Pancreas (tissue), 10 donors: ENCODE results near the gene TBX20. TPM values are rescaled to one million over a fixed set of nuclear protein-coding genes. Genes with fewer than 3 reads are reported as not detected.

Experiments
- ATAC-seq, 4 donors: fragments of 200-7000 bp; cut with Tn5 transposase; one replicate each; pipeline versions ENCODE4 v1.8.0 to v1.9.1; 2020; ENCODE audit warnings: mild to moderate bottlenecking in 4 of 4, moderate library complexity in 4 of 4
- DNase-seq, 6 donors: peaks; one replicate each; pipeline ENCODE4 v3.0.0-alpha.2; 2020
- FAIRE-seq: peaks from 2 replicates; lab custom pipeline; 2012; peaks lifted over from hg19 to GRCh38; lab: Jason Lieb, UNC
- H3K27ac ChIP-seq, 4 donors: fragments of 200-600 bp; sonication (generic); 1 replicate in 3 of 4; 2 replicates in 1 of 4; pipeline versions ENCODE4 v1.5.0 to v1.8.0; 2020
- H3K27me3 ChIP-seq, 4 donors: fragments of 200-600 bp; one replicate each; pipeline ENCODE4 v1.8.0; 2021
- H3K36me3 ChIP-seq, 3 donors: fragments of 200-600 bp; sonication (generic) in 1 of 3; one replicate each; pipeline versions ENCODE4 v1.5.0 to v1.8.0; 2020 to 2021
- H3K4me1 ChIP-seq, 3 donors: fragments of 200-600 bp; one replicate each; pipeline ENCODE4 v1.8.0; 2021
- H3K4me3 ChIP-seq, 4 donors: fragments of 200-600 bp; sonication (generic) in 2 of 4; one replicate each; pipeline versions ENCODE4 v1.5.0 to v1.8.0; 2020 to 2021
- H3K9me3 ChIP-seq, 4 donors: fragments of 200-600 bp; one replicate each; pipeline ENCODE4 v1.8.0; 2021
- CTCF ChIP-seq, 4 donors: fragments of 200-600 bp; sonication (generic) in 3 of 4; IDR thresholded peaks; one replicate each; pipeline versions ENCODE4 v1.5.0 to v1.8.0; 2021; ENCODE audit warnings: antibody characterized with exemption in 4 of 4
- WGBS, 2 donors: extraction: QIAGEN DNeasy Blood & Tissue Kit; methylation state at CpG; one replicate each; pipeline ENCODE4 v1.1.7; 2013; 5-methylcytosine and 5-hydroxymethylcytosine counted together
- intact Hi-C, 3 donors: fragments of 100-400 bp; cut with DNase I; formaldehyde crosslinking; loops; one replicate each; pipeline versions ENCODE4 v1.11.1 to v1.14.2; 2022
- polyA plus RNA-seq, 2 donors: library from polyadenylated mRNA; stranded (reverse); fragments of 200-250 nt; gene quantifications; one replicate each; pipeline ENCODE4 v1.2.3, GENCODE V29; 2013
- total RNA-seq, 6 donors: library from RNA; stranded (reverse); fragmentation: NEBNext Ultra II Directional in 4 of 6; extraction: Animal tissue kit (Norgen Biotek cat#: 25700) in 4 of 6; gene quantifications; one replicate each; pipeline versions ENCODE4 v1.2.1 to v1.2.4, GENCODE V29; 2021 to 2023
- donor health status: healthy with polysubstance abuse.
- donor health status: DM: no; HTN: no; CAD: no; lungs with moderate emphysema.
- donor health status: DM: no; HTN: no; CAD: no.
- donor health status: control.
- donor health status: control.
- donor health status: Bipolar disorder and iron deficiency.
- donor health status: DM: yes; HTN: yes; CAD: no.
- donor health status: DM: no; HTN: no; CAD: no.
- donor health status: DM: no; HTN: no; CAD: no.
- donor health status: DM: yes; HTN: yes; CAD: no.

Gene TBX20
- total and polyA plus RNA-seq, 8 donors: not detected

GRCh38 chr7:35256256-35257175 lies 2.6 kb upstream of the TBX20 start:
- H3K9me3 ChIP-seq: no peaks in the 10 kb centered on the region
- H3K27ac ChIP-seq: no peak overlapping the region
- H3K27me3 ChIP-seq: peaks cover 12 to 78% (median 22%) of the 10 kb centered on the region in 4 donors
- no peak for ATAC-seq
- no peak for DNase-seq
- no peaks in the 10 kb centered on the region for H3K36me3 ChIP-seq
- no peak for FAIRE-seq
- TF ChIP-seq CTCF (IDR thresholded peaks at IDR 0.05): no peak
- intact Hi-C loops: no loop called here
- 9% methylated on average over 29 of the region's 29 CpGs for WGBS, 2 donors
- peaks cover 0 to 7% (median 3%) of the 10 kb centered on the region in 3 donors for H3K4me1 ChIP-seq
- no peak overlapping the region for H3K4me3 ChIP-seq

GRCh38 chr7:35255443-35256255 lies 1.7 kb upstream of the TBX20 start:
- H3K27ac ChIP-seq: no peak overlapping the region
- peaks cover 12 to 83% (median 27%) of the 10 kb centered on the region in 4 donors for H3K27me3 ChIP-seq
- intact Hi-C loops: no loop called here
- ATAC-seq (no peak), DNase-seq (peak in 1 of 6 donors; percentile 25), FAIRE-seq (no peak)
- WGBS, 2 donors: 10 to 12% methylated on average over 19 of the region's 19 CpGs
- peaks cover 0 to 7% (median 3%) of the 10 kb centered on the region in 3 donors for H3K4me1 ChIP-seq
- H3K9me3 ChIP-seq: no peaks in the 10 kb centered on the region
- no peaks in the 10 kb centered on the region for H3K36me3 ChIP-seq
- H3K4me3 ChIP-seq: no peak overlapping the region
- TF ChIP-seq CTCF (IDR thresholded peaks at IDR 0.05): no peak

GRCh38 chr7:35254496-35255442 lies 869 bp upstream of the TBX20 start:
- H3K4me3 ChIP-seq: peak overlapping the region in 3 of 4 donors; percentile 24 to 50 (median 34)
- WGBS, 2 donors: 9 to 11% methylated on average over 45 of the region's 45 CpGs
- intact Hi-C loops: no loop called here
- H3K4me1 ChIP-seq: peaks cover 0 to 7% (median 3%) of the 10 kb centered on the region in 3 donors
- H3K9me3 ChIP-seq: no peaks in the 10 kb centered on the region
- no peak for TF ChIP-seq CTCF (IDR thresholded peaks at IDR 0.05)
- ATAC-seq (peak in 2 of 4 donors; percentile 5 to 21), DNase-seq (peak in 1 of 6 donors; percentile 35), FAIRE-seq (no peak)
- peaks cover 12 to 87% (median 26%) of the 10 kb centered on the region in 4 donors for H3K27me3 ChIP-seq
- no peaks in the 10 kb centered on the region for H3K36me3 ChIP-seq
- no peak overlapping the region for H3K27ac ChIP-seq

DNA sequence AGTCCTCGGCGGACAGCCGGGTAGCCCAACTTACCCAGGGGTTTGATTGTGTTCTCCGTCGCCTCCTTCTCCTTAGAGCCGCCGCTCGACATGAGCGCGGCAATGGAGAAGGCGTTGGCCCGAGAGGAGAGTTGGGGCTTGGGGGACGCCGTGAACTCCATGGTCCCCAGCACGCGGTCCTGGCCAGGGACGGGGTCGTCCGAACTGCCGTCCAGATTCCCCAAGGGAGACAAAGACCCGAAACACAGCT lies 515 bp downstream of the TBX20 start:
- FAIRE-seq (no peak), DNase-seq (no peak), ATAC-seq (no peak)
- 5 to 6% methylated on average over 20 to 21 of the region's 21 CpGs for WGBS, 2 donors
- H3K27ac ChIP-seq: no peak overlapping the region
- peaks cover 0 to 7% (median 3%) of the 10 kb centered on the region in 3 donors for H3K4me1 ChIP-seq
- H3K9me3 ChIP-seq: no peaks in the 10 kb centered on the region
- intact Hi-C loops: no loop called here
- H3K36me3 ChIP-seq: no peaks in the 10 kb centered on the region
- TF ChIP-seq CTCF (IDR thresholded peaks at IDR 0.05): no peak
- peaks cover 12 to 76% (median 26%) of the 10 kb centered on the region in 4 donors for H3K27me3 ChIP-seq
- H3K4me3 ChIP-seq: peak overlapping the region in 2 of 4 donors; percentile 34 to 50
